ENCODE results near the gene TMEM239.
"Not testable (repeated sequence)": the region's sequence is repeated elsewhere in the genome, so short reads cannot be mapped to it uniquely, and the experiment has no call there.

TMEM239 gene

GRCh38 chr20:2799271-2799670 lies 16.9 kb upstream of the TMEM239 start:
- intact Hi-C loops (cut with DNase I), result no loop called here
- DNase-seq, result peak in 1 of 10 donors; percentile 75

- DNase-seq, result peak in 1 of 10 donors; percentile 77
- intact Hi-C loops (cut with DNase I), result no loop called here
Observed at GRCh38 chr20:2799688-2800520, 16.3 kb upstream of the TMEM239 start.

- peak in 1 of 10 donors; percentile 74 for DNase-seq
- intact Hi-C loops (cut with DNase I), result no loop called here
Observed at GRCh38 chr20:2800521-2801285, 15.5 kb upstream of the TMEM239 start, which contains the start of gene CPXM1. Gene CPXM1 (minus strand): TSS chr20:2800627. CDS start chr20:2800572, 55 bp downstream.

- peak in 1 of 10 donors; percentile 49 for DNase-seq
Observed at GRCh38 chr20:2801286-2801728, 14.9 kb upstream of the TMEM239 start.

GRCh38 chr20:2804041-2804828 lies 11.9 kb upstream of the TMEM239 start:
- DNase-seq, result peak in 1 of 10 donors; percentile 27
- intact Hi-C loops (cut with DNase I), result no loop called here

More at GRCh38 chr20:2801286-2801728, 14.9 kb upstream of the TMEM239 start:
- intact Hi-C loops (cut with DNase I), result no loop called here

- DNase-seq, result peak in 1 of 10 donors; percentile 57
- intact Hi-C loops (cut with DNase I), result no loop called here
Observed at GRCh38 chr20:2804852-2805688, 11.1 kb upstream of the TMEM239 start.

GRCh38 chr20:2805689-2806350 lies 10.3 kb upstream of the TMEM239 start:
- DNase-seq, result peak in 1 of 10 donors; percentile 36
- intact Hi-C loops (cut with DNase I), result no loop called here

GRCh38 chr20:2806351-2806701 lies 9.8 kb upstream of the TMEM239 start:
- intact Hi-C loops (cut with DNase I), result no loop called here
- DNase-seq, result no peak

GRCh38 chr20:2807019-2807418 lies 9.1 kb upstream of the TMEM239 start:
- intact Hi-C loops (cut with DNase I), result no loop called here
- DNase-seq, result peak in 1 of 10 donors; percentile 21

GRCh38 chr20:2807929-2808328 lies 8.2 kb upstream of the TMEM239 start:
- intact Hi-C loops (cut with DNase I), result not testable (repeated sequence)
- DNase-seq, result peak in 1 of 10 donors; percentile 25

GRCh38 chr20:2809690-2810089 lies 6.5 kb upstream of the TMEM239 start:
- no peak for DNase-seq
- intact Hi-C loops (cut with DNase I), result no loop called here

GRCh38 chr20:2812189-2812588 lies 4.0 kb upstream of the TMEM239 start:
- intact Hi-C loops (cut with DNase I), result no loop called here
- no peak for DNase-seq

- no peak for DNase-seq
- intact Hi-C loops (cut with DNase I), result no loop called here
Observed at GRCh38 chr20:2814076-2814475, 2.1 kb upstream of the TMEM239 start.

- DNase-seq, result no peak
- intact Hi-C loops (cut with DNase I), result no loop called here
Observed at GRCh38 chr20:2814587-2815051, 1.5 kb upstream of the TMEM239 start, which contains the start of gene C20orf141. Gene C20orf141 (plus strand): TSS chr20:2814987. CDS start chr20:2815185, 198 bp downstream.

GRCh38 chr20:2815242-2815900 lies 793 bp upstream of the TMEM239 start:
- peak in 1 of 10 donors; percentile 64 for DNase-seq
- intact Hi-C loops (cut with DNase I), result no loop called here

GRCh38 chr20:2816583-2817340 lies 598 bp downstream of the TMEM239 start:
- intact Hi-C loops (cut with DNase I), result no loop called here
- DNase-seq, result peak in 1 of 10 donors; percentile 59

- intact Hi-C loops (cut with DNase I), result no loop called here
- peak in 1 of 10 donors; percentile 57 for DNase-seq
Observed at GRCh38 chr20:2817341-2817726, 1.2 kb downstream of the TMEM239 start.
